HCT116 (cell line): ENCODE measurements around the gene PGPEP1. TPM values are rescaled to one million over a fixed set of nuclear protein-coding genes. Genes with fewer than 3 reads are reported as not detected.

Experiments
- ATAC-seq: fragments of 200-7000 bp; cut with Tn5 transposase; 2 replicates; pipeline ENCODE4 v1.9.1; 2020; ENCODE audit warnings: mild to moderate bottlenecking, moderate library complexity
- BruUV-seq: library from RNA; stranded (reverse); fragments of 400-500 nt; replicated peaks from 2 replicates; lab custom pipeline; 2021; lab: Mats Ljungman, UMichigan
- CTCF ChIA-PET: fragments of 300-600 bp; sonication (Branson Sonifier 250); formaldehyde crosslinking; loops from one replicate; lab custom pipeline; 2021; ENCODE audit warnings: antibody characterized with exemption; lab: Charles Lee
- POLR2A ChIA-PET: fragments of 300-600, 350-600 bp; sonication (Branson Sonifier 250); formaldehyde crosslinking; loops from one replicate; lab custom pipeline; 2021; ENCODE audit warnings: antibody characterized with exemption; lab: Charles Lee
- RAD21 ChIA-PET, 2 experiments: fragments of 300-600 bp; sonication (Branson Sonifier 250); formaldehyde crosslinking; loops; one replicate each; lab custom pipeline; 2023; ENCODE audit warnings: low total read pairs in 2 of 2; ENCODE audit not compliant: uncharacterized antibody in 2 of 2, unreplicated experiment in 2 of 2, low non-redundant PET in 1 of 2; lab: Charles Lee
- DNase-seq: peaks from one replicate; pipeline ENCODE4 v3.0.0-alpha.2; 2010; ENCODE audit warnings: low read depth, low spot score
- H2AFZ ChIP-seq: fragments of 200-600 bp; shearing (Covaris generic), sonication (generic); 2 replicates; pipeline ENCODE4 v1.6.1; 2017; ENCODE audit warnings: low read depth, mixed run types, mixed read lengths, antibody characterized with exemption, low read length; ENCODE audit not compliant: poor library complexity, severe bottlenecking
- H3K27ac ChIP-seq: 2 replicates; pipeline ENCODE4 v1.5.1; 2012; ENCODE audit warnings: low read depth, low read length
- H3K27me3 ChIP-seq: fragments of 200-600 bp; sonication (generic); 2 replicates; pipeline ENCODE4 v1.6.1; 2016; ENCODE audit warnings: mixed run types, low read length, mixed read lengths; ENCODE audit not compliant: insufficient read depth
- H3K36me3 ChIP-seq, 2 experiments: fragments of 200-500 bp in 1 of 2; fragments of 200-600 bp in 1 of 2; sonication (Bioruptor generic) in 1 of 2; sonication (generic) in 1 of 2; 2 replicates each; pipeline versions ENCODE4 v1.5.1 to v1.6.1; 2014 to 2016; ENCODE audit warnings: low read length in 2 of 2, inconsistent platforms in 1 of 2, mixed read lengths in 1 of 2, mixed run types in 1 of 2; ENCODE audit not compliant: insufficient read depth in 2 of 2, control insufficient read depth in 1 of 2
- H3K4me1 ChIP-seq, 2 experiments: fragments of 200-600 bp in 1 of 2; sonication (generic) in 1 of 2; 2 replicates each; pipeline versions ENCODE4 v1.5.1 to v1.6.1; 2012 to 2017; ENCODE audit warnings: low read length in 2 of 2, inconsistent platforms in 1 of 2, mild to moderate bottlenecking in 1 of 2, mixed read lengths in 1 of 2, mixed run types in 1 of 2, moderate library complexity in 1 of 2; ENCODE audit not compliant: insufficient read depth in 2 of 2, control insufficient read depth in 1 of 2
- H3K4me2 ChIP-seq: fragments of 200-600 bp; sonication (generic); 2 replicates; pipeline ENCODE4 v1.6.1; 2017; ENCODE audit warnings: mixed run types, low read length, mixed read lengths
- H3K4me3 ChIP-seq, 2 experiments: fragments of 200-600 bp in 1 of 2; sonication (generic) in 1 of 2; replicated peaks in 1 of 2; 2 replicates each; pipeline ENCODE4 v1.5.1; 2011 to 2016; ENCODE audit warnings: low read length in 2 of 2, control low read depth in 1 of 2, low read depth in 1 of 2, mild to moderate bottlenecking in 1 of 2, mixed read lengths in 1 of 2, mixed run types in 1 of 2
- H3K79me2 ChIP-seq: fragments of 200-600 bp; sonication (generic); 2 replicates; pipeline ENCODE4 v1.6.1; 2017; ENCODE audit warnings: mild to moderate bottlenecking, mixed run types, low read length, moderate library complexity, mixed read lengths; ENCODE audit not compliant: insufficient read depth
- H3K9ac ChIP-seq: fragments of 200-600 bp; sonication (generic); 2 replicates; pipeline ENCODE4 v1.6.1; 2016; ENCODE audit warnings: low read length, mixed read lengths
- H3K9me2 ChIP-seq: fragments of 200-600 bp; sonication (generic), shearing (Covaris generic); 2 replicates; pipeline ENCODE4 v1.6.1; 2017; ENCODE audit warnings: mixed run types, mild to moderate bottlenecking, moderate library complexity; ENCODE audit not compliant: insufficient read depth
- H3K9me3 ChIP-seq, 2 experiments: fragments of 200-500 bp in 1 of 2; fragments of 200-600 bp in 1 of 2; sonication (Bioruptor generic) in 1 of 2; sonication (generic) in 1 of 2; 2 replicates each; pipeline ENCODE4 v1.6.1; 2014 to 2017; ENCODE audit warnings: low read length in 2 of 2, mixed read lengths in 2 of 2, inconsistent platforms in 1 of 2, low read depth in 1 of 2, mild to moderate bottlenecking in 1 of 2, mixed run types in 1 of 2, moderate library complexity in 1 of 2; ENCODE audit not compliant: control insufficient read depth in 1 of 2, insufficient read depth in 1 of 2
- H4K20me1 ChIP-seq: fragments of 200-600 bp; sonication (generic), shearing (Covaris generic); 2 replicates; pipeline ENCODE4 v1.6.1; 2017; ENCODE audit warnings: mixed run types, mild to moderate bottlenecking, moderate library complexity; ENCODE audit not compliant: insufficient read depth
- CBX3 ChIP-seq: IDR thresholded peaks from 2 replicates; pipeline ENCODE4 v1.6.1; 2012; ENCODE audit warnings: low read depth
- EGR1 ChIP-seq: IDR thresholded peaks from 2 replicates; pipeline ENCODE4 v1.6.1; 2012; ENCODE audit warnings: low read depth
- FOSL1 ChIP-seq: IDR thresholded peaks from 2 replicates; pipeline ENCODE4 v1.6.1; 2012; ENCODE audit warnings: low read depth
- JUND ChIP-seq: IDR thresholded peaks from 2 replicates; pipeline ENCODE4 v1.6.1; 2012
- POLR2AphosphoS5 ChIP-seq: IDR thresholded peaks from 2 replicates; pipeline ENCODE4 v1.6.1; 2011; ENCODE audit warnings: mild to moderate bottlenecking, low read depth, low read length, moderate library complexity
- SIN3A ChIP-seq: IDR thresholded peaks from 2 replicates; pipeline ENCODE4 v1.6.1; 2012; ENCODE audit warnings: low read depth
- ZFX ChIP-seq: fragments of 450-650 bp; IDR thresholded peaks from 2 replicates; pipeline ENCODE4 v1.6.1; 2017
- ZNF274 ChIP-seq: fragments of 200-500 bp; sonication (Bioruptor generic); IDR thresholded peaks from 2 replicates; pipeline ENCODE4 v1.6.1; 2014; ENCODE audit warnings: mild to moderate bottlenecking, low read depth, low read length, inconsistent platforms
- intact Hi-C: fragments of 100-400 bp; cut with micrococcal nuclease; formaldehyde crosslinking; loops from 2 replicates; pipeline ENCODE4 v1.10.0; 2022
- total RNA-seq: library from RNA; stranded (reverse); gene quantifications from one replicate; pipeline ENCODE4 v1.2.1, GENCODE V29; 2021; ENCODE audit not compliant: unreplicated experiment
- TF ChIP-seq, protein P1 (sequence below): IDR thresholded peaks from 2 replicates; pipeline ENCODE4 v1.6.1; 2012

PGPEP1 gene
- total RNA-seq, 1 experiment from 2014 or later, result 30.9 TPM

DNA sequence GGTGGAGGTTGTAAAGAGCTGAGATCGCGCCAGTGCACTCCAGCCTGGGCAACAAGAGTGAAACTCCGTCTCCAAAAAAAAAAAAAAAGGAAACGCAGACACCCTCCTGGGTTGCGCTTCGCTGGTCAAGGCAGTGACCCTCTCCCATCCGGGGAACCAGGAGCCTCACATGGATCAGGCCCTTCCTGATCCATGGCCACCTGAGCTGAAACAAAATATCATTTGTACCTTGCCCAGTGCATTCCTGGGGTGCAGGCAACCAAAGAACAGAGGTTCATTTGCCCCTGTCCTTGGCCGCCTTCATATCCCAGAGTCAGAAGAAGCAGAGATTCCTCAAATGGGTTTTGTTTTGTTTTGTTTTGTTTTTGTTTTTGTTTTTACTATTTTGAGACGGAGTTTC, 9.5 kb upstream of the PGPEP1 start:
- Histone ChIP-seq H3K27ac (no peak overlapping the region), H3K36me3 (no peaks in the 10 kb centered on the region), H3K9ac (no peak overlapping the region), H3K4me2 (no peak overlapping the region), H3K4me1 (peaks cover 8 to 23% of the 10 kb centered on the region in 2 experiments), H4K20me1 (no peaks in the 10 kb centered on the region), H3K27me3 (no peaks in the 10 kb centered on the region), H2AFZ (no peak overlapping the region), H3K4me3 (no peak overlapping the region), H3K9me2 (no peaks in the 10 kb centered on the region)
- CTCF ChIA-PET, result interaction anchor here (1.3 kb wide), 1 partner anchor 9 kb away, joined by 3 read pairs; no protein-coding TSS in a partner anchor
- intact Hi-C loops, result no loop called here
- POLR2A ChIA-PET, result interaction anchor here (0.8 kb wide), 1 partner anchor 9 kb away, joined by 3 read pairs; no protein-coding TSS in a partner anchor
- RAD21 ChIA-PET, result interaction anchor here in 1 of 2 experiments (1.0 kb wide), 1 partner anchor 53 kb away, joined by 4 read pairs; no protein-coding TSS in a partner anchor
- no peak for DNase-seq
- BruUV-seq, result no TSS peak
- TF ChIP-seq ZFX, result no peak
- TF ChIP-seq POLR2AphosphoS5, result no peak
- TF ChIP-seq, protein P1, sequence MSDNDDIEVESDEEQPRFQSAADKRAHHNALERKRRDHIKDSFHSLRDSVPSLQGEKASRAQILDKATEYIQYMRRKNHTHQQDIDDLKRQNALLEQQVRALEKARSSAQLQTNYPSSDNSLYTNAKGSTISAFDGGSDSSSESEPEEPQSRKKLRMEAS, result no peak
- no peak for TF ChIP-seq CBX3
- TF ChIP-seq SIN3A, result no peak
- no peak for TF ChIP-seq EGR1
- TF ChIP-seq ZNF274, result no peak
- TF ChIP-seq, all 23 proteins: peak for 0
- H3K79me2 ChIP-seq, result no peaks in the 10 kb centered on the region
- ATAC-seq, result no peak
- no peaks in the 10 kb centered on the region for H3K9me3 ChIP-seq

DNA sequence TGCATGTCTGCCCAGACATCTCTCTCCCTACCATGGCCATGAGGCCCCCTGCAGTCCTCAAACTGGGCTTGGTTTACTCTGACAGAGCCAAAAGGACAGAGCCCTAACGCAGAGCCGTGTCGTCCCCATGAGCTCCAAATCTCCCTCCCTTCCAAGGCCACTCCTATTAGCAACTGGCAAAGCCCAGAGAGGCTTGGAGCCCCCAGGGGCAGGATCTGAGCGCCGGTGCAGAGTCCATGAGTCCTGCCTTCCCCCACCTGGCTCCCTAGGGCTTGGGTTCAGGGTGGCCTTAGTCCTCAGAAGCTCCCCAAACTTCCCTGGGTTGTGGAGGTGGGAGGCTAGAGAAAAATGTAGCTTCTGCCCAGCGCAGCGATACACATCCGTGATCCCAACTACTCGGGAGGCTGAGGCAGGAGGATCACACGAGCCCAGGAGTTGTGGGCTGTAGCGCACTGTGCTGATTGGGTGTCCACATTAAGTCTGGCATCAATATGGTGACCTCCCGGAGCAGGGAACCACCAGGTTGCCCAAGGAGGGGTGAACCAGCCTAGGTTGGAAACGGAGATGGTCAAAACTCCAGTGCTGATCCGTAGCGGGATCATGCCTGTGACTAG, 7.4 kb upstream of the PGPEP1 start:
- Histone ChIP-seq H3K9me2 (no peaks in the 10 kb centered on the region), H3K27ac (no peak overlapping the region), H3K79me2 (no peaks in the 10 kb centered on the region), H3K4me2 (no peak overlapping the region), H3K9ac (no peak overlapping the region), H3K4me1 (peaks cover 8 to 28% of the 10 kb centered on the region in 2 experiments), H4K20me1 (no peaks in the 10 kb centered on the region), H3K9me3 (no peaks in the 10 kb centered on the region), H3K4me3 (no peak overlapping the region), H2AFZ (no peak overlapping the region), H3K36me3 (no peaks in the 10 kb centered on the region), H3K27me3 (no peaks in the 10 kb centered on the region)
- CTCF ChIA-PET, result no interaction called here
- intact Hi-C loops, result no loop called here
- DNase-seq, result no peak
- POLR2A ChIA-PET, result no interaction called here
- no TSS peak for BruUV-seq
- ATAC-seq, result no peak
- RAD21 ChIA-PET, result no interaction called here
- no peak for TF ChIP-seq CBX3
- TF ChIP-seq ZNF274, result no peak
- no peak for TF ChIP-seq JUND
- no peak for TF ChIP-seq ZFX
- no peak for TF ChIP-seq FOSL1
- TF ChIP-seq SIN3A, result no peak
